Immature natural killer cell (primary cell): ENCODE measurements around the gene SALL2. TPM values are rescaled to one million over a fixed set of nuclear protein-coding genes. Genes with fewer than 3 reads are reported as not detected.

Experiments used
- DNase-seq, 3 donors: peaks; one replicate each; pipeline ENCODE4 v3.0.0; 2022; ENCODE audit warnings: mixed read lengths in 1 of 3
- H3K27ac Mint-ChIP-seq, 6 donors: one replicate each; pipeline ENCODE4 v1.8.0; 2020; ENCODE audit warnings: mixed read lengths in 6 of 6, mild to moderate bottlenecking in 5 of 6, inconsistent platforms in 4 of 6, moderate library complexity in 3 of 6
- H3K27me3 Mint-ChIP-seq, 3 donors: one replicate each; pipeline ENCODE4 v1.8.0; 2020 to 2021; ENCODE audit warnings: low read depth in 3 of 3, mild to moderate bottlenecking in 3 of 3, mixed read lengths in 3 of 3, moderate library complexity in 3 of 3, inconsistent platforms in 1 of 3
- H3K36me3 Mint-ChIP-seq, 3 donors: one replicate each; pipeline ENCODE4 v1.8.0; 2020; ENCODE audit warnings: mixed read lengths in 3 of 3, inconsistent platforms in 2 of 3, mild to moderate bottlenecking in 2 of 3
- H3K4me1 Mint-ChIP-seq, 2 donors: one replicate each; pipeline ENCODE4 v1.8.0; 2020; ENCODE audit warnings: inconsistent platforms in 2 of 2, mild to moderate bottlenecking in 2 of 2, mixed read lengths in 2 of 2, moderate library complexity in 1 of 2
- H3K4me3 Mint-ChIP-seq, 5 donors: one replicate each; pipeline ENCODE4 v1.8.0; 2020; ENCODE audit warnings: mild to moderate bottlenecking in 5 of 5, mixed read lengths in 5 of 5, inconsistent platforms in 3 of 5, moderate library complexity in 3 of 5
- H3K9me3 Mint-ChIP-seq, 6 donors: one replicate each; pipeline ENCODE4 v1.8.0; 2020; ENCODE audit warnings: mild to moderate bottlenecking in 6 of 6, mixed read lengths in 6 of 6, inconsistent platforms in 4 of 6, moderate library complexity in 3 of 6
- polyA plus RNA-seq, 3 donors: library from polyadenylated mRNA; unstranded; fragments of 300-500 nt; fragmentation: Illumina TruSeq; gene quantifications; one replicate each; pipeline ENCODE4 v1.2.3, GENCODE V29; 2021

SALL2 gene
- polyA plus RNA-seq, 3 donors from 2014 or later = 0.80 to 1.6 (median 1.2) TPM

GRCh38 chr14:21521501-21521900 lies 4.6 kb downstream of the SALL2 start:
- H3K9me3 Mint-ChIP-seq = no peaks in the 10 kb centered on the region
- peaks cover 0 to 3% (median 0%) of the 10 kb centered on the region in 3 donors for H3K36me3 Mint-ChIP-seq
- peaks cover under 1 to 6% of the 10 kb centered on the region in 2 donors for H3K4me1 Mint-ChIP-seq
- no peak overlapping the region for H3K27ac Mint-ChIP-seq
- no peak overlapping the region for H3K4me3 Mint-ChIP-seq
- peaks cover 0 to 4% (median 4%) of the 10 kb centered on the region in 3 donors for H3K27me3 Mint-ChIP-seq
- no peak for DNase-seq

- no peak overlapping the region for H3K4me3 Mint-ChIP-seq
- peaks cover 0 to 3% (median 0%) of the 10 kb centered on the region in 3 donors for H3K36me3 Mint-ChIP-seq
- H3K9me3 Mint-ChIP-seq = no peaks in the 10 kb centered on the region
- DNase-seq = no peak
- H3K27me3 Mint-ChIP-seq = peaks cover 0 to 4% (median 2%) of the 10 kb centered on the region in 3 donors
- peaks cover 0 to 2% of the 10 kb centered on the region in 2 donors for H3K4me1 Mint-ChIP-seq
- H3K27ac Mint-ChIP-seq = no peak overlapping the region
Observed at GRCh38 chr14:21520767-21521166, 5.4 kb downstream of the SALL2 start.

- H3K9me3 Mint-ChIP-seq = no peaks in the 10 kb centered on the region
- H3K27me3 Mint-ChIP-seq = peaks cover 0 to 2% (median 2%) of the 10 kb centered on the region in 3 donors
- no peaks in the 10 kb centered on the region for H3K4me1 Mint-ChIP-seq
- no peak overlapping the region for H3K4me3 Mint-ChIP-seq
- DNase-seq = no peak
- H3K36me3 Mint-ChIP-seq = peaks cover 0 to 3% (median 0%) of the 10 kb centered on the region in 3 donors
- H3K27ac Mint-ChIP-seq = peak overlapping the region in 1 of 6 donors; percentile 1
Observed at GRCh38 chr14:21518725-21519124, 7.4 kb downstream of the SALL2 start.

- Mint-ChIP-seq H3K36me3 (no peaks in the 10 kb centered on the region), H3K27me3 (peaks cover 0 to 5% (median 2%) of the 10 kb centered on the region in 3 donors), H3K9me3 (peaks cover 0 to 2% (median 0%) of the 10 kb centered on the region in 6 donors), H3K27ac (no peak overlapping the region), H3K4me3 (no peak overlapping the region), H3K4me1 (peaks cover 25 to 30% of the 10 kb centered on the region in 2 donors)
- DNase-seq = no peak
Observed at GRCh38 chr14:21514341-21514740, 11.8 kb downstream of the SALL2 start.

- Mint-ChIP-seq H3K4me1 (peaks cover 38 to 51% of the 10 kb centered on the region in 2 donors), H3K27ac (peak within 1 kb of the TSS; percentile 97 to 99 (median 98)), H3K4me3 (peak within 1 kb of the TSS; percentile 99 to 100 (median 99)), H3K9me3 (peaks cover 0 to 2% (median 0%) of the 10 kb centered on the region in 6 donors), H3K36me3 (peaks cover 0 to 3% (median 0%) of the 10 kb centered on the region in 3 donors), H3K27me3 (peaks cover 0 to 4% (median 2%) of the 10 kb centered on the region in 3 donors)
- DNase-seq = peak; percentile 90 to 91 (median 90)
Observed at GRCh38 chr14:21510735-21511657, 15.2 kb downstream of the SALL2 start, which contains the start of gene METTL3. Gene METTL3 (minus strand): TSS chr14:21511340. CDS start chr14:21511223, 117 bp downstream.

GRCh38 chr14:21509432-21510143 lies 16.6 kb downstream of the SALL2 start:
- H3K4me3 Mint-ChIP-seq = peak overlapping the region; percentile 99 to 100 (median 99)
- no peak for DNase-seq
- H3K9me3 Mint-ChIP-seq = peaks cover 0 to 2% (median 0%) of the 10 kb centered on the region in 6 donors
- peaks cover 0 to 3% (median 0%) of the 10 kb centered on the region in 3 donors for H3K36me3 Mint-ChIP-seq
- H3K4me1 Mint-ChIP-seq = peaks cover 46 to 64% of the 10 kb centered on the region in 2 donors
- peak overlapping the region; percentile 3 to 98 (median 98) for H3K27ac Mint-ChIP-seq
- peaks cover 0 to 4% (median 2%) of the 10 kb centered on the region in 3 donors for H3K27me3 Mint-ChIP-seq

- peaks cover 0 to 11% (median 9%) of the 10 kb centered on the region in 3 donors for H3K36me3 Mint-ChIP-seq
- H3K27ac Mint-ChIP-seq = no peak overlapping the region
- peaks cover 0 to 2% (median 0%) of the 10 kb centered on the region in 6 donors for H3K9me3 Mint-ChIP-seq
- H3K4me1 Mint-ChIP-seq = peaks cover 46 to 56% of the 10 kb centered on the region in 2 donors
- no peak for DNase-seq
- H3K27me3 Mint-ChIP-seq = peaks cover 0 to 4% (median 0%) of the 10 kb centered on the region in 3 donors
- no peak overlapping the region for H3K4me3 Mint-ChIP-seq
Observed at GRCh38 chr14:21506557-21506956, 19.6 kb downstream of the SALL2 start.

GRCh38 chr14:21505012-21505553 lies 21.1 kb downstream of the SALL2 start:
- Mint-ChIP-seq H3K27ac (peak overlapping the region; percentile 43 to 79 (median 68)), H3K36me3 (peaks cover 0 to 19% (median 16%) of the 10 kb centered on the region in 3 donors), H3K9me3 (no peaks in the 10 kb centered on the region), H3K4me3 (peak overlapping the region in 1 of 5 donors; percentile 44), H3K27me3 (peaks cover 0 to 1% (median 0%) of the 10 kb centered on the region in 3 donors), H3K4me1 (peaks cover 33 to 41% of the 10 kb centered on the region in 2 donors)
- no peak for DNase-seq

GRCh38 chr14:21503376-21503775 lies 22.8 kb downstream of the SALL2 start:
- Mint-ChIP-seq H3K27ac (peak overlapping the region in 1 of 6 donors; percentile 29), H3K27me3 (peaks cover 0 to 2% (median 0%) of the 10 kb centered on the region in 3 donors), H3K4me3 (no peak overlapping the region), H3K36me3 (peaks cover 0 to 34% (median 21%) of the 10 kb centered on the region in 3 donors), H3K9me3 (no peaks in the 10 kb centered on the region), H3K4me1 (peaks cover 17 to 32% of the 10 kb centered on the region in 2 donors)
- no peak for DNase-seq

- H3K27me3 Mint-ChIP-seq = peaks cover 0 to 2% (median 0%) of the 10 kb centered on the region in 3 donors
- no peak overlapping the region for H3K4me3 Mint-ChIP-seq
- H3K36me3 Mint-ChIP-seq = peaks cover 0 to 42% (median 25%) of the 10 kb centered on the region in 3 donors
- H3K9me3 Mint-ChIP-seq = no peaks in the 10 kb centered on the region
- peaks cover 12 to 18% of the 10 kb centered on the region in 2 donors for H3K4me1 Mint-ChIP-seq
- H3K27ac Mint-ChIP-seq = no peak overlapping the region
- no peak for DNase-seq
Observed at GRCh38 chr14:21501568-21501967, 24.6 kb downstream of the SALL2 start.

GRCh38 chr14:21498540-21499526 lies 27.3 kb downstream of the SALL2 start:
- H3K27ac Mint-ChIP-seq = peak overlapping the region in 2 of 6 donors; percentile 30 to 73
- H3K4me1 Mint-ChIP-seq = peaks cover 4 to 6% of the 10 kb centered on the region in 2 donors
- peaks cover 10 to 61% (median 36%) of the 10 kb centered on the region in 3 donors for H3K36me3 Mint-ChIP-seq
- no peak overlapping the region for H3K4me3 Mint-ChIP-seq
- no peaks in the 10 kb centered on the region for H3K9me3 Mint-ChIP-seq
- peak; percentile 26 to 34 (median 29) for DNase-seq
- H3K27me3 Mint-ChIP-seq = peaks cover 0 to 2% (median 0%) of the 10 kb centered on the region in 3 donors

- Mint-ChIP-seq H3K36me3 (peaks cover 23 to 62% (median 42%) of the 10 kb centered on the region in 3 donors), H3K4me1 (peaks cover 0 to 6% of the 10 kb centered on the region in 2 donors), H3K27me3 (peaks cover 0 to 2% (median 0%) of the 10 kb centered on the region in 3 donors), H3K4me3 (no peak overlapping the region), H3K9me3 (no peaks in the 10 kb centered on the region), H3K27ac (peak overlapping the region in 1 of 6 donors; percentile 39)
- DNase-seq = no peak
Observed at GRCh38 chr14:21496453-21496852, 29.7 kb downstream of the SALL2 start.
